ENCODE data around the gene BRAT1. TPM values are rescaled to one million over a fixed set of nuclear protein-coding genes. Genes with fewer than 3 reads are reported as not detected.

Gene BRAT1
- total RNA-seq, 1 donor from 2014 or later, result 39.5 TPM

GRCh38 chr7:2514473-2515423, 40.6 kb downstream of the BRAT1 start:
- peaks cover 7% of the 10 kb centered on the region for H3K27me3 Mint-ChIP-seq
- H3K36me3 Mint-ChIP-seq (ENCODE audit: low read depth), result no peaks in the 10 kb centered on the region
- H3K4me3 Mint-ChIP-seq, result no peak overlapping the region
- no peak overlapping the region for H3K27ac Mint-ChIP-seq
- no peak for DNase-seq
- intact Hi-C loops (cut with micrococcal nuclease), result loop anchor here (5.0 kb wide), 1 partner anchor 162 kb away; the partner anchor contains the start of gene EIF3B
- H3K9me3 Mint-ChIP-seq, result no peaks in the 10 kb centered on the region
- peaks cover 35% of the 10 kb centered on the region for H3K4me1 Mint-ChIP-seq

DNA sequence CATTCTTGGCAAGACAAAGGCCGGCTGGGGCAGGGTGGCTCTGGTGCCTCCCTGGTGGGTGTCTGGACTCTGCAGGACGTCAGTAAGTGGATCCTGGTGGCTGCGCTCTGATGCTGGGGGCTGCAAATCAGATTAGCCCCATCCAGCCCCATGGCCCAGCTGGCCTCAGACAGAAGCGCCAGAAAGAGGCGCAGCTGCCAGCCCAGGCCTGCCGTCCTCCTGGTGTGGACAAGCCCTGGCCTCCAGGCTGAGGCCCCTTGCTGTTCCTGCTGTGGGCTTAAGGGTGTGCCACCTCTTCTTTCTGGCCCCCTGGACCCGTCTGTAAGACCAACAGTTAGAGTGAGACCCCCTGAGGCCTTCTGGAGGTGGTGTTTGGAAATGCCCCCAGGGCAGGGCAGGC, 41.6 kb downstream of the BRAT1 start:
- Mint-ChIP-seq H3K36me3 (ENCODE audit: low read depth) (no peaks in the 10 kb centered on the region), H3K4me1 (peaks cover 44% of the 10 kb centered on the region), H3K27ac (no peak overlapping the region), H3K9me3 (no peaks in the 10 kb centered on the region), H3K4me3 (no peak overlapping the region), H3K27me3 (peaks cover 7% of the 10 kb centered on the region)
- intact Hi-C loops (cut with micrococcal nuclease), result no loop called here
- no peak for DNase-seq

DNA sequence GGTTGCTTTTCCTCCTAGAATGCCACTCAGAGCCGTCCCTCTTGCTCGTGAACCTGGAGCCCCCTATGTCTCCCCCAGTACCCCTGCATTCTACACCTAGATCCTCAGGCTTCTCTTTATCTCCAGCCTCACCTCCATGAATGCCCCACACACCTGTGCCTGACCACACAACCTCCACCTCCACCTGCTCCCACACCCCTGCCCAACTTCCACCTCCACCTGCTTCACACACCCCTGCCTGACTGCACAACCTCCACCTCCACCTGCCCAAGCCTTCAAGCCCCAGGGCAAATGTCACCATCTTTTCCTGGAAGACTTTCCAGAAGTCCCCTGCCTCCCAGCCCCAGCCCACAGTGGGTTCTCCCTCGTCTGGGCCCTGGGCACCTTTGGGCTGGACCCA, 42.6 kb downstream of the BRAT1 start:
- H3K27ac Mint-ChIP-seq, result peak overlapping the region; percentile 75
- no peaks in the 10 kb centered on the region for H3K36me3 Mint-ChIP-seq (ENCODE audit: low read depth)
- H3K4me3 Mint-ChIP-seq, result peak overlapping the region; percentile 21
- intact Hi-C loops (cut with micrococcal nuclease), result no loop called here
- H3K27me3 Mint-ChIP-seq, result peaks cover 3% of the 10 kb centered on the region
- DNase-seq, result no peak
- H3K9me3 Mint-ChIP-seq, result no peaks in the 10 kb centered on the region
- peaks cover 47% of the 10 kb centered on the region for H3K4me1 Mint-ChIP-seq

DNA sequence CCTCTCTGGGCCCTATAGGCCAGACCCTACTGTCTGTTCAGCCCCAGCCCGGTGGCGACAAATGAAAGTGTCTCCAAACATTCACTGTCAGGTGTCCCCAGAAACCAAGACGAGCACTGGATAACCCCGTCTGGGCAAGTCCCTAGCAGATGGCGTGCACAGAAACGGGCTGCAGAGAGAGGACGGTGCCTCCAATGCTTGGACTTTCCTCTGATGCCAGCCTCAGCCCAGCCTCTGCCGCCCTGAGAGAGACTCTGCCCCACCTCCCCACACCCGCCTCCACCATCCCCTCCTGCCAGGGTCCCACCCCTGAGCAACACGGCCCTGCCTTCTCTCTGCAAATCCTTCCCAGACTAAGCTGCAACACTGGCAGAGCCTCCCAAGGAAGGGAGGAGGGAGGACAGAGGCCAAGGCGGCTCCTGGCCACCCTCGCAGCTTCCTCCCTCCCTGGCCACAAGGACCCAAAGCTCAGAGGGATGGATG, 43.1 kb downstream of the BRAT1 start:
- H3K4me1 Mint-ChIP-seq, result peaks cover 42% of the 10 kb centered on the region
- no peaks in the 10 kb centered on the region for H3K36me3 Mint-ChIP-seq (ENCODE audit: low read depth)
- peak; percentile 68 for DNase-seq
- intact Hi-C loops (cut with micrococcal nuclease), result no loop called here
- H3K27ac Mint-ChIP-seq, result peak overlapping the region; percentile 89
- no peaks in the 10 kb centered on the region for H3K27me3 Mint-ChIP-seq
- H3K9me3 Mint-ChIP-seq, result no peaks in the 10 kb centered on the region
- H3K4me3 Mint-ChIP-seq, result peak overlapping the region; percentile 64

GRCh38 chr7:2511769-2512168, 43.6 kb downstream of the BRAT1 start:
- no peak for DNase-seq
- Mint-ChIP-seq H3K36me3 (ENCODE audit: low read depth) (no peaks in the 10 kb centered on the region), H3K27ac (peak overlapping the region; percentile 89), H3K4me1 (peaks cover 40% of the 10 kb centered on the region), H3K27me3 (no peaks in the 10 kb centered on the region), H3K4me3 (peak overlapping the region; percentile 64), H3K9me3 (no peaks in the 10 kb centered on the region)
- intact Hi-C loops (cut with micrococcal nuclease), result loop anchor here (1.0 kb wide), 1 partner anchor 8 kb away; the partner anchor contains the start of gene LFNG

- Mint-ChIP-seq H3K4me1 (peaks cover 39% of the 10 kb centered on the region), H3K27me3 (no peaks in the 10 kb centered on the region), H3K4me3 (peak overlapping the region; percentile 64), H3K9me3 (no peaks in the 10 kb centered on the region), H3K36me3 (ENCODE audit: low read depth) (no peaks in the 10 kb centered on the region), H3K27ac (peak overlapping the region; percentile 89)
- intact Hi-C loops (cut with micrococcal nuclease), result loop anchor here (1.0 kb wide), 1 partner anchor 8 kb away; the partner anchor contains the start of gene LFNG
- DNase-seq, result peak; percentile 80
Observed at GRCh38 chr7:2510909-2511768, 44.2 kb downstream of the BRAT1 start.

DNA sequence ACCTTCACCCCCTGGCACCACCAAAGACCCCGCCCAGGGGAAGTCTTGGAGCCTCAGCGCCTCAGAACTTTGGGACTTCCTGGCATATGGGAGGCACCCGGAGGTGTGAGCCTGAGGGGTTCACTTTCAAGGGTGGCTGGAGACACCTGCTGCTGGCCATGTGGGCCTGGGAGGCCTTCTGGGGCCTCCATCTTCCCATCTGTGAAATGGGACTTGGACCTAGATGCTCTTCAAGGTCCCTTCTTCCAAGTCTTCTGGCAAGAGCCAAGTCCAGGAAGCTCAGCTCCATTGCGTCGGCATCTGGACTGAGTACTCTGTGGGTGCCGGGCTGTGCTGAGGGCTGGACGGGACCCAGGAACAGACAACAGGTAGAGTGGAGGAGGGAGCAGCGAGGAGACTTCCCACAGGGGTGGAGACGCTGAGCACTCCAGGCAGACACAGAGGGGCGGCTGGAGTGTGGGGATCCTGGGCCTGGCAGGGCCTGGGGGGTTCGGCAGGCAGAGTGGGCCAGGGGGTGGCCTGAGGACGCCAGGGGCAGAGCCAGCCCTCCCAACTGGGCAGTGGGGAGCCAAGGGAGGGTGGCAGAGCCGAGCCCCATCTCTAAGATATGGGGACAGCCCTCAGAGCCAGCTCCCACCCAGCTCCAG, 45.1 kb downstream of the BRAT1 start:
- H3K27ac Mint-ChIP-seq, result peak overlapping the region; percentile 69
- intact Hi-C loops (cut with micrococcal nuclease), result no loop called here
- H3K4me3 Mint-ChIP-seq, result peak overlapping the region; percentile 56
- no peaks in the 10 kb centered on the region for H3K36me3 Mint-ChIP-seq (ENCODE audit: low read depth)
- H3K27me3 Mint-ChIP-seq, result no peaks in the 10 kb centered on the region
- H3K4me1 Mint-ChIP-seq, result peaks cover 39% of the 10 kb centered on the region
- H3K9me3 Mint-ChIP-seq, result no peaks in the 10 kb centered on the region
- no peak for DNase-seq

- Mint-ChIP-seq H3K4me3 (peak overlapping the region; percentile 67), H3K36me3 (ENCODE audit: low read depth) (no peaks in the 10 kb centered on the region), H3K27me3 (no peaks in the 10 kb centered on the region), H3K9me3 (no peaks in the 10 kb centered on the region), H3K4me1 (peaks cover 39% of the 10 kb centered on the region), H3K27ac (peak overlapping the region; percentile 81)
- DNase-seq, result peak; percentile 62
- intact Hi-C loops (cut with micrococcal nuclease), result loop anchor here (2.0 to 10.0 kb wide), 2 partner anchors 13 to 45 kb away; partner anchors contain the start of genes BRAT1 and IQCE
Observed at GRCh38 chr7:2509298-2509906, 45.9 kb downstream of the BRAT1 start.

DNA sequence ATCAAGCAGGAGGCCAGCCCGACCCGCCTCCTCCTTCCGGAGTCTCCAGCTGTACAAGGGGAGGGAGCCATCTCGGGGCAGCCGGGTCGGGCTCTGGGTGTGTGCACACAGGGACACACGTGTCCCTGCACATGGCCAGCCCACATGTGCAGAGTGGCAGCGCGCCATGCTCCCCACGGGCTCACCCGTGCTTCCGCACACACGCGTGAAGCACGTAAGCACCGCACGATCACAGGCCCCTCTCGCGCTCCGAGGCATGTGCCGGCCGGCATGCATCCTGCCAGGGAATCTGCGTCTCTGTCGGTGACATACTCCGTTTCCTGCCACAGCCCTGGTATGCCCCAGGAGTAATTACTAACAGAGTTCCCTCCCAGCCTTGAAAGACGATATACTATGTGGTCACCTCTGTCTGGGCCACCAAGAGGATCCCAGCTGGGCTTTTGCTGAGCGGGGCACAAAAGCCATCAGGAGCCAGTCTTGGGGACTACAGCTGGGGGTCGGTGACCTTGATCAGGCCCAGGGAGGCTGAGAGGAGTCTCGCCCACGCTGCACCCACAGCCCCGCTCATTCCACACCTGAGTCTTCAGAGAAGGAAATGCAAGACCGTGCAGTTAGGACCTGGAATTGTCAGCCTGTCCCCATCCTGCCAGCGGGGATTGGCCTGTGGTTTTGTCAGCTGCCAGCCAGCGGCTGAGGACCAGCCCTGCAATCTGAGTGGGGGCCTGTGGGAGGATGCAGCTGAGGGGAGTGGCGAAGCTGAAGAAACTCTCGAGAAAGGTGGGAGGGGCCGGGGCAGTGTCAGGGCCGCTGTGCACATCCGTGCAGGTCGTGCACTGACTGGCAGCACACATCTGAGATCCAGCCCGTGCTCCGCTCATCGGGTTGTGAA, 46.8 kb downstream of the BRAT1 start:
- peak overlapping the region; percentile 67 for H3K4me3 Mint-ChIP-seq
- H3K27ac Mint-ChIP-seq, result peak overlapping the region; percentile 81
- H3K9me3 Mint-ChIP-seq, result no peaks in the 10 kb centered on the region
- intact Hi-C loops (cut with micrococcal nuclease), result loop anchor here (1.0 to 10.0 kb wide), 3 partner anchors 14 to 46 kb away; partner anchors contain the start of genes BRAT1 and IQCE
- no peaks in the 10 kb centered on the region for H3K36me3 Mint-ChIP-seq (ENCODE audit: low read depth)
- DNase-seq, result peak; percentile 93
- H3K27me3 Mint-ChIP-seq, result no peaks in the 10 kb centered on the region
- H3K4me1 Mint-ChIP-seq, result peaks cover 39% of the 10 kb centered on the region

DNA sequence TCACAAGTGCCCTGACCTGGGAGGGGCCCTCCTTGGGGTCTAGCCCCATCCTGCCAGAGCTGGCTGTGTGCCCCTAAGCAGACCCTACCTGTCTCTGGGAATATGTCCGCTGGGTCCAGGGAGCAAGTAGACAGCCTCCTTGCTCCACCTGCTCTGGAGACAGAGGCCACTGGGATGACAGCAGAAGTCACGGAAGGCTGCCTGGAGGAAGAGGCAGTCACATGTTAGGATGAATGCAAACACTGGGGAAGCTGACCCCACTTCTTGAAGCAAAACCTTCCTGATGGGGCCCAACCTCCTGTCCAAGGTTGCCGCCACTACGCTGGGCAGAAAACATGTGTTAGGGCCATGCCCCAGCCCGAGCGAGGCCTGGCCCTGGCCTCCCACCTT, 47.4 kb downstream of the BRAT1 start:
- Mint-ChIP-seq H3K9me3 (no peaks in the 10 kb centered on the region), H3K27ac (peak overlapping the region; percentile 81), H3K4me1 (peaks cover 35% of the 10 kb centered on the region), H3K27me3 (no peaks in the 10 kb centered on the region), H3K4me3 (no peak overlapping the region), H3K36me3 (ENCODE audit: low read depth) (no peaks in the 10 kb centered on the region)
- intact Hi-C loops (cut with micrococcal nuclease), result loop anchor here (1.0 to 10.0 kb wide), 3 partner anchors 15 to 47 kb away; partner anchors contain the start of genes BRAT1 and IQCE
- no peak for DNase-seq

DNA sequence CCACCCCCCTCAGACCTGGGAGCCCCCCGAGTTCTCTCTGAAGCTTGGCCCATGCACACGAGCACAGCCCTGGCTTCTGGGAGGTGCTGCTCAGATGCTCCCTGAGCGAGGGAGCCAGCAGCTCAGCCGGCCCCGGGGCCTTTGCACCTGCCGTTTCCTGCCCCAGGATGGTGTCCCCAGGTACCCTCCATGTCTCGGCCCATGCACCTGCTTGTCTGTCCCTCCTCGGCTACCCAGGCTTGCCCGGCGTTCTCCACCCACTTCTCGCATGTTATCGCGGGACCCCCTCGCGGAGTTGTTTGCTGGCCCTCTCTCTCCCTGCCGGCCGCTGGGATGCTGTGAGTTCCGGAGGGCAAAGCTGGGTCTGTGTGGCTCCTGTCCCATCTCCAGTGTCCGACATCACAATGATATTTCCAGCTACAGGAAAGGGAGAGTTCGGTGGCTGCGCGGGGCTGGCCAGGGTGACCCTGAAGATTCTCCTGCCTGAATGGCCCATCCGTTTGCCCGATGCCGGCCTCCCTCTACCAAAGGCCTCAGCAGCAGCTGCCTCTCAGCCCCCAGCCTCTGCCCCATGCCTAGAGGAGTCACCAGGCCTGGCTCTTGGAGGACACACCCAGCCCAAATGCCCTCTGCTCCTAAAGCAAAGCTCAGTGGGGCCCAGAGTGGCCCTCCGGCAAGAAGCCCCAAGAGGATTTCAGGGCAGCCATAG, 48.0 kb downstream of the BRAT1 start:
- no peak for DNase-seq
- H3K4me3 Mint-ChIP-seq, result no peak overlapping the region
- no peaks in the 10 kb centered on the region for H3K27me3 Mint-ChIP-seq
- intact Hi-C loops (cut with micrococcal nuclease), result loop anchor here (10.0 kb wide), 1 partner anchor 47 kb away; the partner anchor contains the start of genes BRAT1 and IQCE
- H3K4me1 Mint-ChIP-seq, result peaks cover 29% of the 10 kb centered on the region
- no peaks in the 10 kb centered on the region for H3K36me3 Mint-ChIP-seq (ENCODE audit: low read depth)
- H3K9me3 Mint-ChIP-seq, result no peaks in the 10 kb centered on the region
- no peak overlapping the region for H3K27ac Mint-ChIP-seq

Measured in activated CD4-positive, alpha-beta T cell treated with anti-CD3 and anti-CD28 coated beads, Interleukin-2, amount 10 ng/mL, durations not matched to agents 24 days and 14 days (primary cell).